Stimulated activated CD4-positive, alpha-beta T cell treated with anti-CD3 and anti-CD28 coated beads, Interleukin-12 subunit alpha, Interleukin-12 subunit beta, amount 100 ng/mL, for 48 hours (primary cell): ENCODE measurements around the gene TMEM238.
"Not testable (repeated sequence)": the region's sequence is repeated elsewhere in the genome, so short reads cannot be mapped to it uniquely, and the experiment has no call there.

Experiments
- DNase-seq, 3 donors: peaks; one replicate each; pipeline ENCODE4 v3.0.0-alpha.2; 2020; ENCODE audit warnings: low read depth in 2 of 3, low spot score in 1 of 3

TMEM238 gene, protein sequence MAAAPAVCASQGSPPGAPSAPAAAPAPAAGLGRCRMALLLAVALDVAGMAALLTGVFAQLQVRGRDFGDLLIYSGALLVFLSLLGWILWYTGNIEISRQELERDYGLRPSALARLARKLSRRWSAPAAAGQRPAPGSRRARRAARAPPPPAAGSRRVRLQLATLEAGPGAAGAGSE

DNA sequence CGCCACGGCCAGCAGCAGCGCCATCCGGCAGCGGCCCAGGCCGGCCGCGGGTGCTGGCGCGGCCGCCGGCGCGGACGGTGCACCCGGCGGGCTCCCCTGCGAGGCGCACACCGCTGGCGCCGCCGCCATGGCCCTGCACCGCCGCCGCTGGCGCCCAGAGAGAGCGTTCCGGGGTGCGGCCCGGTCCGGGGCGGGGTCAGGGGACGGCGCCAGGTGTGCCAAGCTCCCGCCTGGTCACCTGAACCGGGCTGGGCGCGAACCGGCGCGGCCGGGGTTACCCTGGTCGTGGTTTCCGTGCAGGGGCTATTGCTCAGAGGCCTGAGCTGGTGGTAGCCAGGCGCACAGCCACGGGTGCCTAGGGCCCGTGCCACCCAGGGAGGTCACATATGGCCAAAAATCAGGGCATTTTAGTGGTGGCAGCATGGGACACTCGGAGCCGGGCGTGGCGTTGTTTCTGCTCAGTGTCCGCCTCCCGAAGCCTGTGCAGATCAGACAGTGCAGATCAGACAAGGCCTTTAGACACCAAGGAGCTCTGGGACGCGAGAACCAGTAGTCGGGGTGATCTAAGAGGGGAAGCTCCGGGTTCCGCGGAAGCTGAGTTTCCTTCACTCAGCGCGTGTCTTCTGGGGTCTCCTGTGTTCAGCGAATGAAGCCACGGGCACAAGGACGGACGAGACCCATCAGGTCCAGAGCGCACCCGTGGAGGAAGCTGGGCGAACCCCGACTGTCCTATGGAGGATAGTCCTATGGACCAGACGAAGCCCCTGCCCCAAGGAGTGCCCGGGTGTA, at the start of gene TMEM238:
TSS of gene TMEM238 (minus strand) at position 162 of the 789 bp plus-strand sequence. CDS start at position 129, 33 bp downstream.
- peak in 1 of 3 donors; percentile 38 for DNase-seq

DNA sequence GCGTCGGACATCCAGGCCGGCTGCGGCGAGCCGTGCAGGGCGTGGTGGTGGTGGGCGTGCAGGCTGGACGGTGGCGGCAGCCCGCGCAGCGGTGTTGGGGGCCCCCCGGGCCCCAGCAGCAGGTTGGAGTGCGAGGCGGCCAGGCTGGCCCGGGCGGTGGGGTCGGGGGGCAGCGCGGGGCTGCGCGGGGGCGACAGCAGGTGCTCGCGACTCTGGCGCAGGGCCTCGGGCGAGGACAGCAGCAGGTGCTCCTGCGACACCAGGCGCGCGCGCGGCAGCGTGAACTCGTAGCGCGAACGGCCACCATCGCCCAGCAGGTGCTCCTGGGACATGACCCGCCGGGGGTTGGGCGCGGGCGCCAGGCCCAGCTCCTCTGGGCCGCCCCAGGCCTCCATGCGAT, 49.2 kb upstream of the TMEM238 start:
- no peak for DNase-seq

DNA sequence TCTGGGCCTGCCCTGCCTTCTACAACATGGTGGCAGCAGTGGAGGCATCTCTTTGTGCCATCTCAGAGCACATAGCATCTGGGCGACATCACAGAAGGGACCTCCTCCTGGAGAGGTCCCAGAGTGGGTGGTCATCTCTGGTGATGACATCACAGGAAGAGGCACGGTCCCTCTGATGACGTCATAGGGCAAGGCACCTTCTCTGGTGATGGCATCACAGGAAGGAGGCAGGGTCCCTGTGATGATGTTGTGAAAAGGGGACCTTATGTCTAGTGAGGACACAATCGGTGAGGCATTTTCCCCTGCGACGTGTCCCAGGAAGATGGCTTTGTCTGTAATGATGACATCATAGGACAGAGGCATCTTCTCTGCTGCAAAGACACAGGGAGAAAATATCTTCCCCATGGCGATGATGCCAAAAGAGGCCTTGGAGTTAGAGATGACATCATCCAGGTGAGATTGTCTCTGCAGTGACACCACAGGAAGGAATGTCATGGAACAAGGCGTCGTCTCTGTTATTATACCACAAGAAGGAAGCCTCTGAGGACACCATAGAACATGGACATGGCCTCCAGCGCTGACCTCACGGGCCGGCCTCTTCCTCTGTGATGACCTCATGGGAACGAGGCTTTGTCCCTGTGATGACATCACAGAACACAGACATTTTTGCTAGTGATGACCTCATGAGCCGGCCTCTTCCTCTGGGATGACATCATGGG, 48.3 kb upstream of the TMEM238 start:
- no peak for DNase-seq

DNA sequence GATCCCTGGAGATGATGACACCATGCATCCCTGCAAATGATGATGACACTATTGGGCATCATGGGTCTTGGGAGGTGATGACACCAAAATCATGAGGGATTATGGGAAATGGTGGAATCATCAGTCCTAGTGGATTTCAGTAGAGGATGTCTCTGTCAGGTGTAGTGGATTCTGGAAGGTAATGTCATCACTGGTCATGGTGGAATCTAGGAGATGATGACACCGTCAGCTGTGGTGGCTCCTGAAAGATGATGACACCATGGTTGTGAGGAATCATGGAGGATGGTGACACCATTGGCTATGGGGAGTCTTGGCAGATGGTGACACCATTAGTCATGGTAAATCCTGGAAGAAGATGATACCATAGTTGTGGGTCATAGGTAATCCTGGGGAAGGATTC, 47.1 kb upstream of the TMEM238 start:
- DNase-seq: no peak

DNA sequence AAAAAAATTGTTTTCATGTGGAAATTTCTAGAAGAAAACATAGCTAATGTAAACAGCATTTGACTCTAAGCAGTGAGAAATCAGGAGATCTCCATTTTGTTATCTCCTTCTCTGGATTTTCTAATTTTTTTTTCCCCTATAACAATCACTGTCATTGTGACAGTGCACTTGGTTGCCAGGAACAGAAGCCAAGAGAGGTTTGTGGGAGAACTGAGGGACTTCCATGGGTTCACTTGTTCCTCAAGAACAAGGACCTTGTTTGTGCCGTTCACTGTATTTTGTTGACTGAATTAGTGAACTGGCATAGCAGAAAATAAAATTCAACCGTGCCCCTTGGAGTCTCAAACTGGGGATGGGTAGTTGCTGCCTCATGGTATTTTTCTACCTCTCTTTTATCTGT, 42.0 kb upstream of the TMEM238 start:
- DNase-seq: no peak

DNA sequence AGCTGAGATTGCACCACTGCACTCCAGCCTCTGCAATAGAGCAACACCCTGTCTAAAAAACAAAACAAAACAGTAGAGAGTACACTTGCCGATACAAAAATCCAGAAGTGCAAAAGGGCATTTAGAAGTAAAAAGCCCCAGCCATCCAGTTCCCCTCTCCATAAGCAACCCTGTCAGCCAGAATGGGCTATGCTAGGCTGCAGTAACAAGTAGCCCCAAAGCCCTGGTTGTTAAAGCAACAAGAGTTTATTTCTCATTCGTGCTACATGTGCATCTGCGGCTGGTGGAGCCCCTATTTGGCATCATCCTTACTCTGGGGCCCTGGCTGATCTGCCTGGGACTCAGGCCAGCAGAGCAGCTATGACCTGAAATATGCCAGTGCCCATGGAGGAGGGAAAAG, 40.4 kb upstream of the TMEM238 start:
- DNase-seq: no peak

DNA sequence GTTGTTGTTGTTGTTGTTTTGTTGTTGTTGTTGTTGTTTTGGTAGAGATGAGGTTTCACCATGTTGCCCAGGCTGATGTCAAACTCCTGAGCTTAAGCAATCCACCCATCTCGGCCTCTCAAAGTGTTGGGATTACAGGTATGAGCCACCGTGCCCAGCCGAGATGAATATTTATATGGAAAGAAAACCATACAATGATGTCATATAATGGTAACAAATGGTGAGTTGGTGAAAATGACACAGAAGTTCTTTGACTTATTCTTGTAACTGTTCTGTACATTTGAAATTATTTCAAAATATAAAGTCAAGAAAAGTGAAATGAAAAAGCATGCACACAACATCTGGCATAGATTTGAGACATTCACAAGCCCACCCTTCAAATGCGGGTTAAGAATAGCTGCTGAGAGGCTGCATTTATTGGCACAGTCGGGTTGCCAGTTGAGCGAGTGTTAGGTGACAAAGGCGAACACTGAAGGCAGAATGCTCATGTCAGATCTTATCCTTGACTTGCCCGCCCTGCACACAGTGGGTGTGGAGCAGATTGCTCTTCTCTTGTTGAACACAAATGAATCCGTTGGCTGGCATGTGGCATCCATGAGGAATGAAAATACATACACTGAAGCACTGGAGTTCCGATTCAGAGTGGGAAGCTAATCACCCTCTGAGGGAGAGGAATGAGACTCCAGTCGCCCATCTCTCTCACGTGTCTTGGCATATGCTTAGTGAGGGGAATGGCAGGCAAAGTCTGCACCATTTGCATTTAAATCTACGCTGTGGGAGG, 39.3 kb upstream of the TMEM238 start:
- DNase-seq: no peak

DNA sequence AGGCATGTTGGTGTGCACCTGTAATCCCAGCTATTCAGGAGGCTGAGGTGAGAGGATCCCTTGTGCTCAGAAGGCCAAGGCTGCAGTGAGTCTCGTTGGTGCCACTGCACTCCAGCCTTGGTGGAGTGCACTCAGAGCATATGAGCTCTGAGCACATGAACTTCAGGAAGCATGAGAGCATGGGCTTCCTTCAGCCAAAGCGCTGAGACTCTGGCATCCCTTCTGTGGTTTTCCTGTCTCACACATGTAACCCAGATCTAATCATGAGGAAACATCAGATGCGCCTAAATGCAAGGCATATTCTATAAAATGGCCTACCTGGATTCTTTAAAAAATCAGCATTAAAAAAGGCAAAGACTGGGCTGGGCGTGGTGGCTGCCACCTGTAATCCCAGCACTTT, 37.2 kb upstream of the TMEM238 start:
- not testable (repeated sequence) for DNase-seq

DNA sequence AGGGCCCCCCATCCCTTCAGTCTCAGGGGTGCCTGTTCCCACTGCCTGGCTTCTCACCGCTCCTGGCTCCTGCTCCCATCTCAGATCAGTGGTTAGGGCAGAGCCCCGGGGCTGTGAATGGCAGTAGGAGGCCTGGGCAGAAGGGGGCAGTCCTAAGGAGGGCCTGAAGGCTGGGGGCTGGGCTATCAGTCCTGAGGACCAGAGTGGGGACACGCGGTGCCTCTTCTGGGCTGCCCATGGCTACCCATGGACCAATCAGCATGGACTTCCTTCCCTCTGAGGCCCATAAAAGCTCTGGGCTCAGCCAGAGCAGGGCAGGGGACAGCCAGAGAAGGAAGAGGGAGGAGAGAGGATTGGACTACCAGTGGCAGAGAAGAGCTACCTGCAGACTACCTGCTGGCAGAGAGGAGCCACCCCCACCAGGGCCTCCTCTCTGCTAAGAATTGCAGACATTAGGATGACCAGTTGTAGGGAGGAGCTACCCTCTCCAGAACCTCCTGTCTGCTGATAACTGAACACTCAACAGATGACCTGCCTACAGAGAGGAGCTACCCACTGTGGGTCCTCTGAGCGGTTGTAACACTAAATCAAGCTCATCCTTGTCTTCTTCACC, 35.6 kb upstream of the TMEM238 start:
- no peak for DNase-seq

DNA sequence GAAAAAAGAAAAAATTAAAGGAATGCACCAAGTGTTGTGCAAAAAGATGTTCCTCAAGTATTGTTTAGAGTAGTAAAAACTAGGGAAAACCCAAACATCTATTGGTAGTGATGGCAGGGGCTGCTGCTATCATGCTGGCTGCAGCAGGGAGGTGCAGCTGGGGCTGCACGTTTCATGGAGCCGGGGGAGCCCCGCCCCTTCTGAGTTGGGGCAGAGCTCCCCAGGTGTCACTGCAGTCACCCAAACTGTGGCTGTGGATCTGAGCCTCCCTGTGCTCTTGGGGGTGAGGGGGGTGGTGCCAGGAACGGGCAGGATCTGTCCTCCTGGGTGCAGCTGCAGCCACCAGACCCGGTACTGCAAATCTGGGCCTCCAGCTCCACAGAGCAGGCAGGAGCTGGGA, 35.0 kb upstream of the TMEM238 start:
- DNase-seq: no peak

DNA sequence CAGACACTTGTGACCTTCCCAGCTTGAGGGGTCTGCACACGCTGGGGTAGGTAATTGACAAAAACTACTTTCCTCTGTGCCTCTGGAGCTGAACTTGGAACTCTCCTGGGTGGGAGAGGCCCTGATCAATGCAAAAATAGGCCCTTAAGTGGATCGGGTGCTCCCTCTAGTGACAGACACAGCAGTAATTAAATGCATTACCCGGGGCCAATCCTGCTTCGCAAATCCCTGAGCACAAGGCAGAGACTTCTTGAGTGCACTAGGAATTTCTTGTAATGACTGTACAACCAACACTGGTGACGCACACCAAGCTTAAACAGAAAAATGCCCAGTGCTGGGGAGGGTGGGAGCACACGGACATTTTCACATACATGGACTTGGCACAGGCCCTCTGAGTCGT, 34.1 kb upstream of the TMEM238 start:
- DNase-seq: peak in 2 of 3 donors; percentile 38 to 55

DNA sequence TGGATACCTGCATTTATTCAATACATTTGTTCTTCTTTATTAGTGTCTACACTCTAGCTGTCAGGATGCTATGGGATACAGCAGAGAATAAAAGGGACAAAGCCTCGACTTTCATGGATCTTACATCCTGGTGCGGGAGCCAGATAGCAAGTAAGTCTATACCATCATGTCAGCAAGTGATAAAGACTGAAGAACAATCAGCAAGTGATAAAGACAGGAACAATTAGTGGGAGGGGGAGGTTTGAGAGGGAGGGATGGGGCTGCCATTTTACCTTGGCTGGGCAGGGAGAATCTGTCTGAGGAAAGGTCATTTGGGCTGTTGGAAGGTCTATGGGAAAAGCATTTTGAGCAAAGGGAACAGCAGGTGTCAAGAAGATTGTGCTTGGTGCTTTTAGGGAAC, 26.1 kb upstream of the TMEM238 start:
- DNase-seq: no peak

DNA sequence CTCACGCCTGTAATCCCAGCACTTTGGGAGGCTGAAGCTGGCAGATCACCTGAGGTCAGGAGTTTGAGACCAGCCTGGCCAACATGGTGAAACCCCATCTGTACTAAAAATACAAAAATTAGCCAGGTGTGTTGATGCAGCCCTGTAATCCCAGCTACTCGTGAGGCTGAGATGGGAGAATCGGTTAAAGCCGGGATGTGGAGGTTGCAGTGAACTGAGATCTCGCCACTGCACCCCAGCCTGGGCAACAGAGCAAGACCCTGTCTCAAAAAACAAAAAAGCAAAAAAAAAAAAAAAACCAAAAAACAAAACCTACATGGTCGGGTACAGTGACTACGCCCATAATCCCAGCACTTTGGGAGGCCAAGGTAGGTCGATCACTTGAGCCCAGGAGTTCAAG, 25.1 kb upstream of the TMEM238 start:
- DNase-seq: not testable (repeated sequence)

DNA sequence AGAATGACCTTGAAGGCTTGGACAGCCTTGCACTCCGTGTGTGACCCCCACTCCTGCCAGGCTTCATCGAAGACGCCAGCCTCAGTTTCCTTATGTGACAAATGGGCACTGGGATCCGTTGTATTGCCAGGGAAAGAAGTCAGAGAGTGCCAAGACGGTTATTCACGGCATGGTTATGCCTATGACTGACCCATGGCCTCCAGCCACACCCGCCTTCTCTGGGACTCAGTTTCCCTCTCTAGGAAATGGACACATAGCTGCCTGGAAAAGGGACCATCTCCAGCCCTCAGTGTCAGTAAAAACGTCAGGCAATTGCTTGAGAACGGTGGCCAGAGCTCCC, 24.4 kb upstream of the TMEM238 start:
- no peak for DNase-seq

DNA sequence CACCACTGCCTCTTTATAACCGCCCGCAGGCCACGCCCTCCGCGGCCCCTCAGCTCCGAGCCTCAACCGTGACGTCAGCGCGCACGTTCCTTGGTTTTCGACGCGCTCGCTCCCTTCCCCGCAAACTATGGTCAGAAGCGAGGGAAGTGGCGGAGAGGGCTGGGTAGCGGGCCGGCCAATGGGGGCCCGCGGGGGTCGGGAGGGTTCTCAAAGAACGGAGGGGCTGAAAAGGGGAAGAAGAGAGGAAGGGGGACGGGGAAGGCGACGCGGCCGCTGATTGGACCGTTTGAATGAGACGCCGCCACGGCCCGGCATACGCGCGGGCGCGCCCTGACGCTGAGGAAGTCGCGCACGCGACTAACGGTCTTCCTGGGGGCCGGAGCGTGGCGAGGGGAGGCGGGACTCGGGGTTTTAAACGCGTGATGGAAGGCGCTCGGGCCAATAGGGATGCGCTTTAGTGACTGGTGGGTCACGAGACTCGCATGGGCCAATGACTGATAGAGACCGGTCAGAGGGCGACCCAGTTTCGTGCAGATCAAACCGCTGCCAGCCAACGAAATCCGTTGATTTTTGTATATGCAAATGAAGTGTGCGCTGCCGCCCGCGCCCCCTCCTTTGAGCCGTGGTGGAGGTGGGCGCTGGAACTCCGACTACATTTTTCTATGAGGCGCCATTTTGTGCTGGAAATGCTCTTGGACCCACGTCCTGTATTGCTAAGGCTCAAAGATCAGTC, 23.9 kb upstream of the TMEM238 start:
- peak; percentile 91 to 95 (median 93) for DNase-seq

DNA sequence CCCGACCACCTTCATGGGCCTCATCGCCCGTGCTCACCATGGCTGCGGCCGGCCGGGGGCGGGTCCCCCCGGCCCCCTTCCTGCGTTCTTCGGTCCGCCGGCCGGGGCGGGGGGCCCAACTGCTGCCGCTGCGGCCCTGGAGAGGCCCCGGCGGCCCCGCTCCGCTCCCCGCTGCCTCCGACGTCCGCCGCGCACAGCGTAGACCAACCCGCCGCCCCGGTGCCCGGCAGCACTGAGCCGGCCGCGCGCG, 23.4 kb upstream of the TMEM238 start, which contains the start of gene UBE2S:
TSS of gene UBE2S (minus strand) at position 239 of the 250 bp plus-strand sequence. CDS start at position 40, 199 bp downstream.
- not testable (repeated sequence) for DNase-seq

DNA sequence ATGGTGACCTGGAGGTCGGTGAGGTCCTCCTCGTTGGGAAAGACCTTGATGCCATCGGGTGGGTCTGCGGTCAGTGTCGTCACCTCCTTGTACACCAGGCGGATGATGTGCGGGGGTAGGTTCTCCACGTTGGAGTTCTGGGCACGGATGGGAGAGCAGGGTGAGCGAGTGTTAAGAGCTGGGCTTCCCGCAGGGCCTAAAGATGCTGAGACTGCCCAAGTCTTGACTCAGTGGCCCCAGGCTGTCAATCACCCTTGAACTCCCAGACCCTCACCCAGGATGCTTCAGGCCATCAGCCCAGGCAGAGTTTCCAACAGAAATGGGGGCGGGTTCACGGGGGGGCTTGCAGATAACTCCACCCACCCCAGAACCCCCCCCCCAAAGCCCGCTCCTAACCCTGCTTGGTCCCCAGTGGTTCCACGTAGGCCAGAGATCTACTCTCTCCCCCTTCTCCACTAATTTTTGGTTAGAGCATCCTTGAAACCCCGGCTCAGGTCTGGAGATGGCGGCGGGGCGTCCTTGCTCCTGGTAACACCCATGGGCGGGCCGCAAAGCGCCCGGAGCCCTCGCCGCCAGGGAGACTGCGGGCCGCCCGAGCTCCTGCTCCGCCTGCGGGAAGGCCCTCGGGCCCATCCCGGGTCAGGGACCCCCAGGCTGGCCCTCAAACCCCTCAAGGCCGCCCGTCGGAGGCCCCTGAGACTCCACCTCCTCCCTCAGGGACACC, 22.9 kb upstream of the TMEM238 start:
- no peak for DNase-seq

DNA sequence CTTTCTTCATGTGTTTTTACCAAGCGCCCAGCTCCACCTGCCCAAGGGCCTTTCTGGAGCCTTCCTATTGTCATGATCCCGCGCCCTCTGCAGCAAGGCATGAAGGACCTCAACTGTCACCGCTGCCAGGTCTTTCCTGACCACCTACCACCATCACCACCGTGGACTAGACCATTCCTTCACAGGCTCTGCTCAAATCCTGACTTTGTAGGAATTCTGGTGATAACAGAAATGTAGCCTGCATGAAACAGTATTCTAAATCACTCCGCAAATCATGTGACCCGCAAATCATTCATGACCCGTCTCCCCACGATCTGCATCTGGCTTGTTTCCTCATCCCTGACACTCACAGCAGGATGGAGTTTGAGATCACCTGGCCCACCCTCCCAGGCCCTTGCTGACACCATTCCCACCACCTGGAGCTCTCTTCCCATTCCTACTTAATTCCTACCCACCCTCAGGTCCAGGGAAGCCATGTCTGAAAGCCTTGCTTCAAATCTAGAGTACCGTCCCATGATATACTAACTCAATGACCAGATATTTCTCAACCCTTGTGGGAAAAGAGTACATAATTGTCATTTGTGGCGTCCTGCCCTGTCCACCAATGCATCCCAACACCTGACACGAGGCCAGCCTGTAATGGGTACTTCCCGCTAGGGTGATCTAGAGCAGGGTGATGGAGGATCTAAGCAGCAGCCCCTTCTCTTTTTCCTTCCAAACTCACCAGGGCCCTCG, 22.2 kb upstream of the TMEM238 start:
- DNase-seq: no peak

DNA sequence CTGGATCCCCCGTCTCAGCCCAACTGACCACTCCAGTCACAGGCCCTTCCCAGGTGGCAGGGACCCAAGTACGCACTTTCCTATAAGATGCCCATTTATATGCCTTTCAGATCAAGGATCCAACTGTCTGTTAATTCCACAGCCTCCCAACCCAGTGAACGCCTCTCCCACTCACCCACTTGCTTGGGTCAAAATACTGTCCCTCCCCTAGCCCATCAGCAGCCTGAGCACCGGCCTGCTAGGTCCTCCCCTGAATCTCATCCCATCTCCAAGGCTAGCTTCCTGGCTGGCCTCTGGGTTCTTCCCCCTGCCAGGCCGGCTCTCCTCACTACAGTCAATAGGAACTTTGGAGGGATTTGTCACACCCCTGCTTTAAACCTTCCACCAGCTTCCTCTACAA, 21.5 kb upstream of the TMEM238 start:
- no peak for DNase-seq
